Fibroblast of skin of left biceps (primary cell): ENCODE data around the gene RNF44.

Experiments
- DNase-seq, 2 experiments: peaks; one replicate each; pipeline ENCODE4 v3.0.0-alpha.2; 2013; ENCODE audit warnings: low read depth in 2 of 2

RNF44 gene

GRCh38 chr5:176535664-176536131 is 1.5 kb downstream of the RNF44 start:
- DNase-seq = no peak

DNA sequence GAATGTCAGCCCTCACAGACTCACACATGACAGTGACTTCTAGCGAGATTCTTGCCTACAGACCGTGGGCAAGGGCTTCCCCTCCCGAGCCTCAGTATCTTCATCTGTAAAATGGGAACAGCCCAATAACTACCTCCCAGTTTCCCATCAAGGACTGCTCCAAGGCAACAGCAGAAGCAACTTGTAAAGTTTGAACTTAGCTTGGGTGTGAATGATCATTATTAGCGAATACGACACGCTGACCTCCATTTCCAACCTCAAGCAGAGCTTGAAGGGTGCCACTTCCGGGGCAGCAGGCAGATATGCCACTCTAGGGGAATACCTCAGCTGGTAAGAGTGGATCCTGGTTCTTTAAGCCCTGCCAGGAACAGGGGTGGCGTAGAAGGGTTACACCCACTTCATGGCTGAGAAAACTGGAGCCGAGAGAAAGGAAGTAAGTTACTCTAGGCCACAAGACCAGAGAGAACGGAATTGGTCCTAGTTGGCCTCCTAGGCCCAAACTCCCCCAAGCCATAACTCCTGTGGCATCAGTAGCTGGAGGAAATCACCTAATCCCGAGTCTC is 2.0 kb downstream of the RNF44 start:
- DNase-seq = no peak

DNA sequence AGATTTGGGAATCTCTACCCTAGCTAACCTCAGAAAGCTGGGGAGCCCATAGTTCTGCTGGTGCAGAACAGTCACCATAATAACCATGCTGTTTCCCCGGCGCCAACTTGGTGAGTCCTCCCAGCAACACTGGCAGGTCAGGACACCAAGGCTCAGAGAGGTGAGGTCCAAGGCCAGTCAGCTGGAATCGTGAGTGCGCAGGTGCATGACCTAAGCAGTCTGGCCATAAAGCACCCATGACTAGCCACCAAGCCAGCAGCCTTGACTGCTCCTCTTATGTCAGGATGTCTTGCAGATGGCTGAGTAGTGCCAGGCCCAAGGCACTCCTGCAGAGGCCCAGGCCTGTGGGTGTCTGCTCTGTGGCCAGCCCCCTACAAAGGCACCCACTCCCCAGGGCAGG is 2.6 kb downstream of the RNF44 start:
- no peak for DNase-seq

- no peak for DNase-seq
Measured at GRCh38 chr5:176533894-176534611, 3.1 kb downstream of the RNF44 start.

DNA sequence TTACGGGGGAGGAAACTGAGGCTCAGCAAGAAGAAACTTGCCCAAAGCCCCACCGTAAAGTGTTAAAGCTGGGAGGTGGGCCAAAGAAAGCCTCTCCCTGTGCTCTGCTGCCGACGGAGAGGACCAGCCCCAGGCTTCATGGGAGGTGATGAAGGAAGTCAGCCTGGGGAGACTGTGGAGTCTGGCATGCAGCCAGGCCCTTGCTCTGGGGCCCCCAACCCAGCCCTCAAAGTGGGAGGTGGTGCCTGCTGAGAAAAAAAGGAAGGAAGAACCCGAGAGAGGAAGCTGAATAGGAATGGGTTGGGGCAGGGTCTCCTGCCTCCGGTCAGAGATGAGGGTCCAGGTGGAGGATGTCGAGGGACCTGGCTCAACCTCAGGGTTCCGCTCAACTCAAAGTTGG is 3.8 kb downstream of the RNF44 start:
- DNase-seq = no peak

DNA sequence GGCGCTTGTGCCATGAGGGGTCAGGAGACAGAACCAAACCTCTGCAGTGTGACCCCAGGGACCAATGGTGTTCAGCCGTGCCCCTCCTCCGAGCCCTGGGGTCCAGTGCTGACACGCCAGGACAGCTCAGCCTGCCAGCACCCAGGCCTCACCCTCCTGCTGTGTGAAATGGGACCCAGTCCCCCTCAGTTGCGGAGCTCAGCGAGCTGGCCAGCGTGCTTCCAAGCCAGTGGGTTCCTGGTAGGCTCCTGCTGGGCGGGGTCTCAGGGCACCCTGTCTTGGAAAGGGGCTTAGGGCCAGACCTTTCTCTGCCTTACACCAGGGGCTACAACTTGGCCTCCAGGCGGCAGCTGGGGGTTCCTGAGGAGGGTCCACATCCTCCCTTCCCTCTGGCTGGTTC is 4.4 kb downstream of the RNF44 start:
- no peak for DNase-seq

GRCh38 chr5:176531902-176532493 is 5.2 kb downstream of the RNF44 start:
- no peak for DNase-seq

DNA sequence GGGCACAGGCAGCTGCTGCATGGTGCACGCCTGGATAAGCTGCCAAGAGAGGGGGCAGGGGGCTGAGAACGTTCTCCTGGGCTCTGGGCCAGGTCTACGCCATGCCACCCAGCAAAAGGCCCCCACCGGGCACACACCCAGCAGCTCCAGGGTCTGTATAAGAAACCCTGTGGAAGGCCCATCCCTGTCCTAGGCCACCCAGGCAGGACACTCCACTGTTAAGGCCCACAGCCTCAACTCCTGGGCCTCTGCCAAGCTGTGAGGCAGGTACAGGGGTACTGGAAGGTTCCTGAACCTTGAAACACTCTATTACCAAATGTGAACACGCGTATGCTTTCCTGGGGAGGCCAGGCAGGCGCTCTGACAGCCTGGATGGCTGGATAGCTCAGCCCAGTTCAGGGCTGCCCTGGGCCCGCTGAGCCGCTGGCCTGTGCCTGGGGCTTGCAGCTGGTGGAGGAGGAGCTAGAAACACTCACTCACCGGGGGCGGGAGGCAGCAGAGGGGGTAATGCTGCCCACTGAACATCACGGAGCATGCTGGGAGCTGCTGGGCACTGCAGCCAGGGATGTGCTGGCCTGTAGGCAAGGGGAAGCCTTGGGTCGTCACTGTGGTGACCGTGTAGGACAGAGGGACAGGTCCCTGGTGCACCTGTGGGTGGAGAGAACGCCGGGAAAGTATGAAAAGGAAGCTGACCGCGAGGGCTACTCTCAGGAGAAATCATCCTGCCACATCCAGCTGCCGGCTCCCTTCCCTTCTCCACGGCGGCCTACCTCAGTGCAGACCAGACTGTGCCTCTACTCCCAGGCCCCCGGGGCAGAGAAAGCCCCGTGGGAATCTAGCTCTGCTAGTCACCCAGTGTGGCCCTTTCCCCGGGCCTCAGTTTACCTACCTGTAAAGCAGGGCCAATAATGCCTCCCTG is 6.0 kb downstream of the RNF44 start:
- DNase-seq = no peak

DNA sequence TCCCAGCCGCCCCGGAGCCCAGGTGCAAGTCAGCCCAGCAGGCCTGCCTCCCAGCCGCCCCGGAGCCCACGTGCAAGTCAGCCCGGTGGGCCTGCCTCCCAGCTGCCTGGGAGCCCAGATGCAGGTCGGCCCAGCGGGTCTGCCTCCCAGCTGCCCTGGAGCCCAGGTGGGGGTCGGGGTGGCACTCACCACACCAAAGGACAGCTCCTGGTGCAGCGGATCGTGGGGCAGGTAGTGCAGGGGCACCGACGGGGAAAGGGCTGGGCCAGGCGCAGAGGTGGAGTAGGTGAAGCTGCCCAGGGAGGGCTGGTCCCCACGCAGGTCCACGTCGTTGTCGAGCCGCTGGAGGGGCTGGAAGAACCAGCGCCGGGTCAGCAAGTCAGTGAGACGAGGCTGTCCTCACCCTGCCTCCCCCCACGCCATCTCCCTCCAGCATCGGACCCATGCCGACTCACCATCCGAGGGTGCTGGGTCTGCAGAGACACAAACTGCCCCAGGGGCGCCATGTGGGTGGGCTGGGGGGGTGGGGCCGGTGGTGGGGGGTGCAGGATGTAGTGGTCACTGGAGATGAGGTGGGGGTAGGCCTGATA is 6.7 kb downstream of the RNF44 start:
- DNase-seq = no peak

GRCh38 chr5:176529741-176530141 is 7.5 kb downstream of the RNF44 start:
- no peak for DNase-seq

- no peak for DNase-seq
Measured at GRCh38 chr5:176529116-176529740, 8.0 kb downstream of the RNF44 start.

- DNase-seq = no peak
Measured at GRCh38 chr5:176528761-176529115, 8.5 kb downstream of the RNF44 start.

- no peak for DNase-seq
Measured at GRCh38 chr5:176528301-176528700, 8.9 kb downstream of the RNF44 start.

- DNase-seq = no peak
Measured at GRCh38 chr5:176527246-176528222, 9.7 kb downstream of the RNF44 start.

DNA sequence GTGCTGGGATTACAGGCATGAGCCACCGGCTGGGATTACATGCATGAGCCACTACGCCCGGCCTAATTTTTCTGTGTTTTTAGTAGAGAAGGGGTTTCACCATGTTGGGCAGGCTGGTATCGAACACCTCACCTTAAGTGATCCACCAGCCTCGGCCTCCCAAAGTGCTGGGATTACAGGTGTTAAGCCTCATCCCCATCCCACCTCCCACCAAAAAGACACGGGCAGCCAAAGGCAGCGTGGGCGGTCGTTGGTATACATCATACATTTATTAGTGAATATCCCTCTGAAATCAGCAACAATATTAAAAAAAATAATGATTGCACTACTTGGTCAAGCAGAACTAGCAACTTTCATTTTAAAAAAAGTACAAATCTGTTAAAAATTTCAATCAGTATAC is 10.7 kb downstream of the RNF44 start:
- DNase-seq = no peak

GRCh38 chr5:176525677-176526076 is 11.5 kb downstream of the RNF44 start:
- DNase-seq = no peak

- DNase-seq = no peak
Measured at GRCh38 chr5:176524987-176525386, 12.2 kb downstream of the RNF44 start.

- no peak for DNase-seq
Measured at GRCh38 chr5:176524138-176524537, 13.1 kb downstream of the RNF44 start.

DNA sequence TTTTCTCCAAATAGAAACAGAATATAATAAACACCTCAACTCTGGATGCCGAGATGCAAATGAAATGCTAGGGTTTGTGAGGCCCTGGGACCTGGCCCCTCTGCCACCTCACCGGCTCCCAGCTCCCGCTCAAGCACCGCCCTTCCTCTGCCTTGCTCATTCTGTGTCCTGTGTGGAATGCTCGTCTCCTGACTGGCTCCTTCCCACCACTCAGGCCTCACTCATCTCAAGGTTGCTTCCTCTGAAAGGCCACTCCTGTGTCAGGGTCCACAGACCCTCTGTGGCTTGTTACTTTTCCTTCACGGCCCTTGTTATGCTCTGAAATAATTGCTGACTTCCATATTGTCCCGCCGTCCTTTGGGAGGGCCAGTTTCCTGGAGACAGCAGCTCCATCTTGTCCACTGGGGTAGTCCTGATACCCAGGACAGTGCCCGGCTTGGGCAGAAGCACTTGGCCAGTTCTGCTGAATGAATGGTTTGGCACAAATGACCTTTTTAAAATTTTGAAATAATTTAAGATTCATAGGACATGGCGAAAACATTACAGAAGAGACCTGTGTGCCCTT is 15.4 kb downstream of the RNF44 start:
- DNase-seq = no peak

- DNase-seq = no peak
Measured at GRCh38 chr5:176521286-176521685, 15.9 kb downstream of the RNF44 start.
